ENCODE data around the gene FBXO9.
"Not testable (repeated sequence)": the region's sequence is repeated elsewhere in the genome, so short reads cannot be mapped to it uniquely, and the experiment has no call there.

FBXO9 gene

GRCh38 chr6:53048431-53049195 lies 16.6 kb upstream of the FBXO9 start:
- peak; percentile 44 for DNase-seq (ENCODE audit: low spot score)

DNA sequence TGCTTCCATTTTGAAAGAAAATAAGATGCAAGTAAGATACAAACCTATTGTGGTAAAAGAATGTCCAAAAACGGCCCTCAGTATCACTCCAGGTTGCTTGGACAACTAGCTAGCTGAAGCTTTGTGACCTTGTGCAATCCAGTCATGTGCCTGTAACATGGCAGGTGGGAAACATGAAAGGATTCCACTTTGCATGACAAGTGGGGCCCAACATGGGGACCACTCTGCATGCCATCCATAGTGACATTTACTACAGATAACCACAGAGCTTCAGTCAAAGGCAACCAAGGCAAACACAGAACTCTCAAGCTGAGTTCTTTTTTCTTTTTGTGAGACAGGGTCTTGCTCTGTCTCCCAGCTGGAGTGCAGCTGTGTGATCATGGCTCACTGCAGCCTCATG lies 15.8 kb upstream of the FBXO9 start:
- no peak for DNase-seq (ENCODE audit: low spot score)

- not testable (repeated sequence) for DNase-seq (ENCODE audit: low spot score)
These were observed 13.1 kb upstream of the FBXO9 start for GRCh38 chr6:53052152-53052551.

GRCh38 chr6:53054532-53054931 lies 10.7 kb upstream of the FBXO9 start:
- no peak for DNase-seq (ENCODE audit: low spot score)

- no peak for DNase-seq (ENCODE audit: low spot score)
These were observed 9.3 kb upstream of the FBXO9 start for GRCh38 chr6:53055873-53056272.

DNA sequence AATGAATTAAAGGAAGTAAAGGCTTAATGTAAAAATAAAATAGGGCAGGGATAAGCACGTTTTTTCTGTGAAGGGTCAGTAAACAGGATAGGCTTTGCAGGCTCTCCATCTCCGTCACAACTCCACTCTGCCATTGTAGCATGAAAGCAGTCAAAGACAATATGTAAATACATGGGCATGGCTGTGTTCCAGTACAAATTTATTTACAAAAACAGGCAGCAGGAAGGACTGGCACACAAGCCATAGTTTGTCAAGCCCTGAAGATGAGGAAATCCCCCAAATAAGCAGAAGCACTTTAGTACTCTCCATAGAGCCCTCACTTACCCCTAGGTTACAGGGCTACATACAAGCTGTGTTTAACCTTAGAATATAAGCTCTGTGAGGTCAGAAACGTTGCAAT lies 8.9 kb upstream of the FBXO9 start:
- DNase-seq (ENCODE audit: low spot score): no peak

DNA sequence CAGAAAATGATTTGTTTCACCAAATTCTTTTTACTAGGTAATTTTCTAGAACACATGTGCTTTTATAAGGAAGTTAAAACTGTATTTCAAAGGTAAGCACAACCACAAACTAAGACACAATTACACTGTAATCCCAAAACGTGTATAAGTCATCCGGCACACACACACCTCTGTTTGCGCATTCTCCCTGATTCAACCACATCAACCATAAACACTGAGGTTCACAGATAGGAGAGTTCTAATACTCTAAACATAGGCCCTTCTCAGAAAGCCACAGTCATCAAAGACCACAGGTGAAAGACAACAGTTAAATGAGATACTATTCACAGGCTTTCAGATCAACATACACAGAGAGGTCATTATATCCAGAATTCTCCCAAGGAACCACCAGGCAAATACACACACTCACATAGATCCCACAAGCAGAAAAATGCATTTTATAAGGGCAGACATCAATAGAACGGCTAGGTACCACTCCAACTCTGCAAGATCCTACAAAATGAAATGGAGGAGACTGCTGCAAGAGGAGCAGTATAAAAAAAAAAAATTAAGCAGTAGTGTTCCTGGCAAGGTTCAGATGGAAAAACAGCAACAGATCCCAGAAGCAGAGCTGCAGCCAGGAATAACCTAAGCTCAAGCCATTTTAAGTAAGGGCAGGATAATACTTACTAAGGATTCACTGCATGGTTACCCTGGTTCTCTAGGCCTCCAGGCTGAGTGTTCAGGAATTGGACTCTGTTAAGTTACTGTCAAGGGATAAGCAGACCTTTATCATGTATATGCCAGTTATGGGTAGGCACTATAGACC lies 6.6 kb upstream of the FBXO9 start:
- no peak for DNase-seq (ENCODE audit: low spot score)

- DNase-seq (ENCODE audit: low spot score): no peak
These were observed 5.3 kb upstream of the FBXO9 start for GRCh38 chr6:53059648-53060589.

GRCh38 chr6:53062169-53062539 lies 3.0 kb upstream of the FBXO9 start:
- DNase-seq (ENCODE audit: low spot score): no peak

GRCh38 chr6:53064255-53064654 lies 949 bp upstream of the FBXO9 start:
- not testable (repeated sequence) for DNase-seq (ENCODE audit: low spot score)

GRCh38 chr6:53064726-53065265 lies 408 bp upstream of the FBXO9 start:
- peak; percentile 97 for DNase-seq (ENCODE audit: low spot score)

GRCh38 chr6:53066077-53066417 lies 843 bp downstream of the FBXO9 start:
- no peak for DNase-seq (ENCODE audit: low spot score)

GRCh38 chr6:53066874-53067706 lies 1.9 kb downstream of the FBXO9 start:
- DNase-seq (ENCODE audit: low spot score): no peak

DNA sequence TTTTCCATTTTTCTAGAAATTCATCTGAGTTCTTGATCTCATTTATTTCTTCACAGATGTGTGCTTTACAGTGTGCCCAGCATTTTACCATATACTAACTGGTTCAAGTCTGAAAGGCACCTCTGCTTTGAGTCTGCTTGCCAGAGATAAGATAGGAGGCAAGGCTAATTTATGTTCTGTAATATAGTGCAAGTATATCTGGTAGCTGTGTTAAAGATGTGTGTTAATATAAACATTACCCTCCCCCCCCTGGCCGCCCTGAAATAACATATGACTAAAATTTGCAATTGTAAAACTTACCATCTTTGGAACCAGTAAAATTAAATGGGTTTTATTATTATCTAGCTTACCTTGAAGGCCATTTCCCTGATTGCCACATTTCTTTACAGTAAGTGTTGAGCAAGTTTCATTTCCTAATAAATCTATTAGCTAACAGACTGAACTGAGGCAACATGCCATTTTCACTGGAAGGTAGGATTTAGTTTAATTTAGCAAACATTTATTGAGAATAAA lies 2.7 kb downstream of the FBXO9 start:
- no peak for DNase-seq (ENCODE audit: low spot score)

DNA sequence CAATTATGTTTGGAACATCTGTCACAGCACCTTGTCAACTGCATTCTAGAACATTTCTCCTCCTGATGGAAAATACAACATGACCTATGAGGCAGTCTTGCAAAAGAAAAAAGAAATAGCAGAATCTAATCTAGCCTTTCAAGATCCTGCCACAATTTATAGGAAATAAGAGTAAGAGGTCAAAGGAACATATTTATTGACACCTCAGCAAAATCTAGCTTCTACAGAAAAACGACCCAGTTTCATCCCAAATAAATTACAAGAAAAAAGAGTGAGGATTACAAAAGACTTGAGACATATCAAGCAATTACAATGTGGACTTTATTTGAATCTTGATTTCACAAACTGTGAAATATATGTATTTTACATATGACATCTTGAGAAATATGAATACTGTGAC lies 4.2 kb downstream of the FBXO9 start:
- DNase-seq (ENCODE audit: low spot score): no peak

DNA sequence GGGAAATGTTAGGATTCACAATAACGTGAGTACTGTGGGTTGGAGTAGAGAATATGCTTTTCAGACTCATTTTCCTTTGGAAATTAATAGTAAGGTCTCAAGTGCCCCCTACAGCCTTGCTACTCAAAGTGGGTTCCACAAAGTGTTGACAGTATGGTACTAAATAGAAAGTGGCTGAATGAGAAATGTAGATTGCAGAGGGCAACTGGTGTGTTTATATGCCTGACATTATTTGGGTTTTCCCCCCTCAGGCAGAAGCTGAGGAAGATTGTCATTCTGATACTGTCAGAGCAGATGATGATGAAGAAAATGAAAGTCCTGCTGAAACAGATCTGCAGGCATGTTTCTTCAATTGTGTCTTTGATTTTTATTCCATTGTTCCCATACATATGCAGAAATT lies 5.6 kb downstream of the FBXO9 start:
- DNase-seq (ENCODE audit: low spot score): no peak

DNA sequence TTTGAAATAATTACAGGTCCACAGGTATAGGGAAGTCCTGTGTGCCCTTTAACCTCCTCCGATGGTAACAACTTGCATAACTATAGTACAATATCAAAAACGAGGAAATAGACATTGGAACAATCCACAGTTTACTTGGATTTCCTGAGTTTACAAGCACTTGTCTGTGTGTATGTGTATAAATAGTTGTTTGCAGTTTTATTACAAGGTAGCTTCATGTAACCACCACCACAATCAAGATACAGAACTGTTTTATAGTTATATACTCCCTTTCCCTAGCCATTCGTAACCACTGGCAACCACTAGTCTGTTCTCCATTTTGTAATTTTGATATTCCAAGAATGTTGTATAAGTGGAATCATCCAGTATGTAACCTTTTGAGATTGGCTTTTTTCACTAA lies 9.1 kb downstream of the FBXO9 start:
- no peak for DNase-seq (ENCODE audit: low spot score)

GRCh38 chr6:53080813-53081212 lies 15.6 kb downstream of the FBXO9 start:
- no peak for DNase-seq (ENCODE audit: low spot score)

GRCh38 chr6:53086302-53086701 lies 21.1 kb downstream of the FBXO9 start:
- DNase-seq (ENCODE audit: low spot score): no peak

DNA sequence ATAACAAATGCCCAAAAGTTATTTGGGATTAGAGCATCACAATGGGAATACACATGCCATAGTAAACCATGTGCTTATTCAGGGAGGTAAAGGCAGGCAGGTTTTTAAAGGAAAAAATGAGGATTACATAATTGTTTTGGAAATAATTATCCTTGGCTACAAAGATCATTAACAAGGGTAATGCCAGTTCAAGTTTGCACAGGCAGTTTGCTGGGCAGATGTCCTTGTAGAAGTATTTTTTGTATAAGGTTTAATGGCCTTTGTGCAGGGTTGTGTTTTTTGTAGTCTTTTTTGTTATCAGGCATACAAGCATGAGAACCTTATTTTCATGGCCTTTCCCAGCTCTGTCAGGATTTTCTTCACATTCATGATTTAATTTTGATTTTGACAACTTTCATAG lies 24.7 kb downstream of the FBXO9 start:
- no peak for DNase-seq (ENCODE audit: low spot score)

DNA sequence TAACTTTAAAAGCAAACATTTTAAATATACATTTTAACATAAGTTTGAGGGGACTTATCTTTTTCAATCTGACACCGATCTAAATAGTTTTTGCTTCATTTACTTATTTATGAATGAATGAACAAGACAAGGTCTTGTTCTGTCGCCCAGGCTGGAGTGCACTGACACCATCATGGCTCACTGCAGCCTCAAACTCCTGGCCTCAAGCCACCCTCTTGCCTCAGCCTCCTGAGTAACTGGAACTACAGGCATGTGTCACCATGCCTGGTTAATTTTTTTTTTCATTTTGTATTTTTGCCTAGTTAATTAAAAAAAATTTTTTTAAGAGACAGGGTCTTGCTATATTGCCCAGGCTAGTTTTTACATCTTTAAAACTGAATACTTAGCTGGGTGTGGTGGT lies 25.4 kb downstream of the FBXO9 start:
- no peak for DNase-seq (ENCODE audit: low spot score)
